Measurements from ENCODE around the gene RFLNA.

GRCh38 chr12:124302807-124303578, 8.1 kb downstream of the RFLNA start:
- TF ChIP-seq ZNF114 (CRISPR knock-in tag; IDR thresholded peaks at IDR 0.05) (no peak), EZH2 (IDR thresholded peaks at IDR 0.05; ENCODE audit: low read depth, unreplicated experiment) (no peak), NANOG (IDR thresholded peaks at IDR 0.05; ENCODE audit: borderline replicate concordance) (no peak), JUNB (IDR thresholded peaks at IDR 0.05; ENCODE audit: unreplicated experiment) (no peak)

Measured in GM23338 (cell line).